Fibroblast of pulmonary artery (primary cell): Measurements from ENCODE around the gene KIRREL3.

Experiments
- DNase-seq: peaks from one replicate; pipeline ENCODE4 v3.0.0-alpha.2; 2010; ENCODE audit warnings: low read depth
- H3K4me3 ChIP-seq: replicated peaks from 2 replicates; pipeline ENCODE4 v1.5.1; 2011; ENCODE audit warnings: low read depth, mild to moderate bottlenecking, control low read depth, low read length, moderate library complexity
- CTCF ChIP-seq: IDR thresholded peaks from 2 replicates; pipeline ENCODE4 v1.5.1; 2011; ENCODE audit warnings: mild to moderate bottlenecking, control low read depth, low read length, inconsistent platforms; ENCODE audit errors: missing control alignments

The KIRREL3 gene

DNA sequence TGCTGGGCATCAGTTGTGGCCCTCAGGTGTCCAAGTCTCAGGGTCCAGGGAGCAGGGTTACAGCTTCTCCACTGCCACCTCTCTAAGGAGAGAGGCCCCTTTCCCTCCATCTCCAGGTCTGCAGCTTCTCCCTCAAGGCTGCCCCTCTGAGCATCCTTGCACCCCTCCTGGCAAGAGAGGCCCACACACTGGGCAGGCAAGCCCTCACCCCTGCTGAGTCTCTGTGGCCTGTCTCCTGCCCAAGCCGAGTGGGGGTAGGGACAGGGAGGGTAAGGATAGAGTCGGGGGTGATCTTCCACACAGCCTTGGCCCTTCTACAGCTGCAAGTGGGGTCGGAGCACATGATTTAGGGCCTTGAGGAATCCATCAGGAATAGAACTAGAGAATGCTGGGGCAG is 568.5 kb downstream of the KIRREL3 start:
- no peak for DNase-seq
- H3K4me3 ChIP-seq = no peak overlapping the region
- TF ChIP-seq CTCF = no peak

GRCh38 chr11:126431401-126432064 is 569.0 kb downstream of the KIRREL3 start:
- peak; percentile 75 for DNase-seq
- TF ChIP-seq CTCF = no peak

GRCh38 chr11:126430581-126431335 is 569.8 kb downstream of the KIRREL3 start:
- TF ChIP-seq CTCF = no peak
- H3K4me3 ChIP-seq = no peak overlapping the region
- no peak for DNase-seq

More at GRCh38 chr11:126431401-126432064, 569.0 kb downstream of the KIRREL3 start:
- H3K4me3 ChIP-seq = no peak overlapping the region

DNA sequence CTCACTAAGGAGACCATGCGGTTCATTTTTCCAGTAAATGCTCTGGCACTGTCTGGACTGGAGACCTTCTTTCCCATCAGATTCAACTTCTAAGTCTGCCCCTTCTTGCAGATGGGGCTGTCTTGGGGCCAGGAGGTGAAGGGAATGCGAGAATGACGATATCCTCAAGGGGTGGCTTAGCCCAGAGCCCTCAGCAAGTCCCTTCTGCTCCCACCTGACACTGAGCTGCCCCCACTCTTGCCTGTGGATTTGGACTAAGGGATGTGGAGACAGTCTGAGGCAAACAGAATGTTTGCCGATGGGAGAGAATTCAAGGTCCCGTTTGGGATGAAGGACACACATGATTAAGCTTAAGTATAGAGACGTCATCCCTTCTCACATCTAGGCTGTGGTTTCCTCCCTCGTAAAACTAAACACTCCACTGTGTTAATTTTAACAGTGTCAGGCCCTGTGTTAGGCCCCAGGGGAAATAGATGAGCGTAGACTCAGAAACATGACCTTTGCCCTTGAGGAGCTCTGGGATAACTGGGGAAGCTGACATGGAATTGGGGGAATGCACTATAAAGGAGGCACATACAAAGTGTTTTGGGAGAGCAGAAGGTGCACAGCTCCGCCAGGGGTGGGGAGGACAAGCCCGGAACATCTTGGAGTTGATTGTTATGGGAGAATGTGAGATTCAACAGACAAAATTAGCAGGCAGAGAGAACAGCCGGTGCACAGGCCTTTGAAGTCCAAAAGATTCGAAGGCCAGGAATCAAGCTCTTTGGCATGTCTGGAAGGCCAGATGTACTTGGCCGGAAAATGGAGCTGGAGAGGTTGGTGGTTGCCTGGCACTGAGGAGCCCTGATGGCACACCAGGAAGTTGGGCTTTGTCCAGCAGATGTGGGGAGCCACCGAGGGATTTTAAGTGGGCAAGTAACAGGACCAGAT is 573.5 kb downstream of the KIRREL3 start:
- no peak for TF ChIP-seq CTCF
- no peak for DNase-seq
- H3K4me3 ChIP-seq = no peak overlapping the region

DNA sequence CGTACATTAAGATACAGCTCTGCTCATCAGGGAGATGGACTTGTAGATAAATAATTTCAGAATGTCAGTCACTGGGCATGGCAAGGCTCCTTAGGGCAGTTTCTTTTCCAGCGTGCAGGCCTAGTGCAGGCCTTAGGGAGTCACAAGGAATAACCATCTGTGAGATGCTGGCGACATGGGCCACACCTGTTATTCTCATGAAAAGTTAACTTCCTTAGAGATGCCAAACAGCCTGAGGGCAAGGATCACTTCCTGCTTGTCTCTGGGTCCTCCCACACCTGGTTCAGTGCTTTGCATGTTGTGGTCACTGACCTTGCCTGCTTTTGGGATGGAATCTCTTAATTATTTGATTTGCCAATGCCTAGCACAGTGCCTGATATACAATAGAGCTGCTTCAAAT is 574.5 kb downstream of the KIRREL3 start:
- no peak for TF ChIP-seq CTCF
- DNase-seq = no peak
- no peak overlapping the region for H3K4me3 ChIP-seq

- H3K4me3 ChIP-seq = no peak overlapping the region
- no peak for TF ChIP-seq CTCF
- no peak for DNase-seq
Observed at GRCh38 chr11:126424471-126425039, 576.0 kb downstream of the KIRREL3 start.
